Endothelial cell of umbilical vein (primary cell): ENCODE data around the gene MTMR3. TPM values are rescaled to one million over a fixed set of nuclear protein-coding genes. Genes with fewer than 3 reads are reported as not detected.

Source experiments
- BruUV-seq: library from RNA; stranded (reverse); fragments of 400-500 nt; replicated peaks from 2 replicates; lab custom pipeline; 2021; lab: Mats Ljungman, UMichigan
- CTCF ChIA-PET: fragments of 300-600, 350-600 bp; sonication (Branson Sonifier 250); formaldehyde crosslinking; loops from one replicate; lab custom pipeline; 2021; ENCODE audit warnings: antibody characterized with exemption, inconsistent platforms; lab: Charles Lee
- POLR2A ChIA-PET: fragments of 300-600, 350-600 bp; sonication (Branson Sonifier 250); formaldehyde crosslinking; loops from one replicate; lab custom pipeline; 2021; ENCODE audit warnings: antibody characterized with exemption, inconsistent platforms; lab: Charles Lee
- DNase-seq: peaks from one replicate; pipeline ENCODE4 v3.0.0-alpha.2; 2011; ENCODE audit warnings: low read depth, low spot score
- FAIRE-seq: peaks from 2 replicates; lab custom pipeline; 2011; peaks lifted over from hg19 to GRCh38; lab: Jason Lieb, UNC
- H2AFZ ChIP-seq: 2 replicates; pipeline ENCODE4 v1.6.0; 2012; ENCODE audit warnings: low read depth, low read length, control low read depth, inconsistent platforms
- H3K27ac ChIP-seq: 2 replicates; pipeline ENCODE4 v1.5.1; 2011; ENCODE audit warnings: low read depth, mild to moderate bottlenecking, control low read depth, low read length, moderate library complexity; ENCODE audit not compliant: insufficient read depth
- H3K27me3 ChIP-seq, 2 experiments: 2 replicates each; pipeline versions ENCODE4 v1.6.0 to v1.6.1; 2011; ENCODE audit warnings: low read length in 2 of 2, mixed read lengths in 1 of 2; ENCODE audit not compliant: control insufficient read depth in 2 of 2, insufficient read depth in 2 of 2
- H3K36me3 ChIP-seq, 2 experiments: 2 replicates in 1 of 2; 3 replicates in 1 of 2; pipeline ENCODE4 v1.5.1; 2011; ENCODE audit warnings: low read length in 2 of 2, mild to moderate bottlenecking in 1 of 2, moderate library complexity in 1 of 2; ENCODE audit not compliant: control insufficient read depth in 2 of 2, insufficient read depth in 2 of 2; ENCODE audit errors: extremely low read depth in 1 of 2
- H3K4me1 ChIP-seq: 3 replicates; pipeline ENCODE4 v1.5.1; 2011; ENCODE audit warnings: mild to moderate bottlenecking, low read length; ENCODE audit not compliant: control insufficient read depth, insufficient read depth; ENCODE audit errors: extremely low read depth
- H3K4me2 ChIP-seq: 2 replicates; pipeline ENCODE4 v1.6.1; 2011; ENCODE audit warnings: low read length, control low read depth, mixed read lengths; ENCODE audit not compliant: insufficient read depth
- H3K4me3 ChIP-seq, 3 experiments: fragments of 200-600 bp in 1 of 3; sonication (generic), shearing (Covaris generic) in 1 of 3; replicated peaks in 1 of 3; 2 replicates each; pipeline ENCODE4 v1.5.1; 2011 to 2016; ENCODE audit warnings: control low read depth in 3 of 3, low read length in 3 of 3, mild to moderate bottlenecking in 2 of 3, inconsistent platforms in 1 of 3, low read depth in 1 of 3, moderate library complexity in 1 of 3; ENCODE audit not compliant: insufficient read depth in 1 of 3
- H3K79me2 ChIP-seq: 2 replicates; pipeline ENCODE4 v1.6.0; 2012; ENCODE audit warnings: low read length, inconsistent platforms; ENCODE audit not compliant: control insufficient read depth, insufficient read depth
- H3K9ac ChIP-seq: replicated peaks from 2 replicates; pipeline ENCODE3; 2011; ENCODE audit warnings: low read length, control low read depth; ENCODE audit not compliant: insufficient read depth; ENCODE audit errors: extremely low read depth
- H3K9me1 ChIP-seq: replicated peaks from 3 replicates; pipeline ENCODE4 v1.6.0; 2011; ENCODE audit warnings: mild to moderate bottlenecking, low read length; ENCODE audit not compliant: control insufficient read depth, insufficient read depth; ENCODE audit errors: extremely low read depth
- H3K9me3 ChIP-seq: replicated peaks from 2 replicates; pipeline ENCODE4 v1.5.1; 2012; ENCODE audit warnings: low read length, inconsistent platforms; ENCODE audit not compliant: control insufficient read depth, insufficient read depth
- H4K20me1 ChIP-seq: replicated peaks from 2 replicates; pipeline ENCODE3; 2011; ENCODE audit warnings: mild to moderate bottlenecking, low read length; ENCODE audit not compliant: control insufficient read depth, insufficient read depth; ENCODE audit errors: extremely low read depth
- EZH2 ChIP-seq: IDR thresholded peaks from 2 replicates; pipeline ENCODE4 v1.6.1; 2012; ENCODE audit warnings: borderline replicate concordance, low read depth, mild to moderate bottlenecking, moderate library complexity, low read length, inconsistent platforms; ENCODE audit not compliant: severe bottlenecking
- FOS ChIP-seq: IDR thresholded peaks from 2 replicates; pipeline ENCODE4 v1.6.1; 2011; ENCODE audit warnings: mild to moderate bottlenecking, low read length, moderate library complexity, borderline replicate concordance; ENCODE audit not compliant: insufficient read depth
- GATA2 ChIP-seq: IDR thresholded peaks from 2 replicates; pipeline ENCODE4 v1.7.0; 2011; ENCODE audit warnings: low read depth, mild to moderate bottlenecking, moderate library complexity, mixed read lengths, low read length; ENCODE audit not compliant: insufficient read length, insufficient read depth
- JUN ChIP-seq: IDR thresholded peaks from 2 replicates; pipeline ENCODE4 v1.6.1; 2011; ENCODE audit warnings: borderline replicate concordance, low read depth; ENCODE audit not compliant: insufficient read length, insufficient read depth
- MYC ChIP-seq: IDR thresholded peaks from one replicate; pipeline ENCODE4 v1.6.1; 2011; ENCODE audit warnings: mild to moderate bottlenecking, low read depth, low read length
- POLR2A ChIP-seq: IDR thresholded peaks from 2 replicates; pipeline ENCODE4 v1.6.1; 2012; ENCODE audit warnings: low read depth, mild to moderate bottlenecking, control low read depth, low read length
- POLR2AphosphoS5 ChIP-seq: IDR thresholded peaks from 2 replicates; pipeline ENCODE4 v1.6.1; 2012; ENCODE audit warnings: low read depth, mild to moderate bottlenecking, control low read depth, low read length, moderate library complexity; ENCODE audit not compliant: insufficient read depth
- dilution Hi-C: fragments of 300-500 bp; cut with MboI; formaldehyde crosslinking; loops from one replicate; pipeline ENCODE4 v1.15.0; 2019; ENCODE audit warnings: low sequenced_read_pairs; ENCODE audit not compliant: extremely low pct_ligation_motif_present
- intact Hi-C: fragments of 100-400 bp; cut with micrococcal nuclease; formaldehyde crosslinking; loops from one replicate; pipeline ENCODE4 v1.10.0; 2022
- polyA plus RNA-seq, 4 experiments: library from polyadenylated mRNA; depleted of rRNA in 3 of 4; stranded (reverse) in 3 of 4; unstranded in 1 of 4; fragments of >200 nt; gene quantifications; 2 replicates each; pipeline versions ENCODE4 v1.2.1 to v1.2.3, GENCODE V29; 2011 to 2012; ENCODE audit warnings: missing spikeins in 1 of 4
- total RNA-seq: library from RNA; stranded (reverse); gene quantifications from 2 replicates; pipeline ENCODE4 v1.2.3, GENCODE V29; 2021
- TF ChIP-seq, protein P1 (sequence below): IDR thresholded peaks from 2 replicates; pipeline ENCODE4 v1.6.1; 2011; ENCODE audit not compliant: insufficient read depth, insufficient read length
- TF ChIP-seq, protein P2 (sequence below), 2 donors: IDR thresholded peaks; 1 replicate in 1 of 2; 2 replicates in 1 of 2; pipeline ENCODE4 v1.5.1; 2011; ENCODE audit warnings: low read length in 2 of 2, mild to moderate bottlenecking in 2 of 2, moderate library complexity in 2 of 2, control low read depth in 1 of 2, inconsistent platforms in 1 of 2, low read depth in 1 of 2; ENCODE audit not compliant: insufficient read depth in 1 of 2; ENCODE audit errors: extremely low read depth in 1 of 2

MTMR3 gene
- total and polyA plus RNA-seq, 2 donors (not counting 3 experiments of a cell fraction or from before 2014, with no cell fraction given): 30.1 to 36.5 TPM

DNA sequence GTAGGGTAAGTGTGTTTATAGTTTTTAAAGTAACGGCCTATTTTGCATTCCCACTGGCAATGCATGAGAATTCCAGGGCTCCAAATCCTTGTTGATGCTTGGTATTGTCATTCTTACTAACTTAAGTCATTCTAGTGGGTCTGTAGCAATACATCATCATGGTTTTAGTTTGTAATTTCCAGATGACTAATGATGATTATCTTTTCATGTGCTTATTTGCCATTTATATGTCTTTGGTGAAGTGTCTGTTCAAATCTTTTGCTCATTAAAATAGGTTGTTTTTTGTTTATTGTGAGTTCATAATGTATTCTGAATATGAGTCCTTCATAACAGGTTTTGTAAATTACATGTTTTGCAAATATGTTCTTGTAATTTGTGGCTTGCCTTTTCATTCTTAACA is 31.2 kb downstream of the MTMR3 start:
- Histone ChIP-seq H3K9ac (no peak overlapping the region), H4K20me1 (peaks cover 8% of the 10 kb centered on the region), H3K27ac (no peak overlapping the region), H3K4me3 (no peak overlapping the region), H3K9me3 (no peaks in the 10 kb centered on the region), H2AFZ (no peak overlapping the region), H3K27me3 (no peaks in the 10 kb centered on the region), H3K9me1 (no peaks in the 10 kb centered on the region), H3K79me2 (peaks cover 50% of the 10 kb centered on the region), H3K4me2 (no peak overlapping the region), H3K36me3 (no peaks in the 10 kb centered on the region), H3K4me1 (no peaks in the 10 kb centered on the region)
- intact Hi-C loops: no loop called here
- dilution Hi-C loops: no loop called here
- BruUV-seq: no TSS peak
- FAIRE-seq (no peak), DNase-seq (peak; percentile 14)
- CTCF ChIA-PET: no interaction called here
- POLR2A ChIA-PET: no interaction called here
- TF ChIP-seq POLR2AphosphoS5 (no peak), GATA2 (no peak), JUN (no peak), POLR2A (no peak), FOS (no peak), MYC (no peak), EZH2 (no peak)
- TF ChIP-seq, protein P1, sequence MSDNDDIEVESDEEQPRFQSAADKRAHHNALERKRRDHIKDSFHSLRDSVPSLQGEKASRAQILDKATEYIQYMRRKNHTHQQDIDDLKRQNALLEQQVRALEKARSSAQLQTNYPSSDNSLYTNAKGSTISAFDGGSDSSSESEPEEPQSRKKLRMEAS: no peak
- TF ChIP-seq, protein P2, sequence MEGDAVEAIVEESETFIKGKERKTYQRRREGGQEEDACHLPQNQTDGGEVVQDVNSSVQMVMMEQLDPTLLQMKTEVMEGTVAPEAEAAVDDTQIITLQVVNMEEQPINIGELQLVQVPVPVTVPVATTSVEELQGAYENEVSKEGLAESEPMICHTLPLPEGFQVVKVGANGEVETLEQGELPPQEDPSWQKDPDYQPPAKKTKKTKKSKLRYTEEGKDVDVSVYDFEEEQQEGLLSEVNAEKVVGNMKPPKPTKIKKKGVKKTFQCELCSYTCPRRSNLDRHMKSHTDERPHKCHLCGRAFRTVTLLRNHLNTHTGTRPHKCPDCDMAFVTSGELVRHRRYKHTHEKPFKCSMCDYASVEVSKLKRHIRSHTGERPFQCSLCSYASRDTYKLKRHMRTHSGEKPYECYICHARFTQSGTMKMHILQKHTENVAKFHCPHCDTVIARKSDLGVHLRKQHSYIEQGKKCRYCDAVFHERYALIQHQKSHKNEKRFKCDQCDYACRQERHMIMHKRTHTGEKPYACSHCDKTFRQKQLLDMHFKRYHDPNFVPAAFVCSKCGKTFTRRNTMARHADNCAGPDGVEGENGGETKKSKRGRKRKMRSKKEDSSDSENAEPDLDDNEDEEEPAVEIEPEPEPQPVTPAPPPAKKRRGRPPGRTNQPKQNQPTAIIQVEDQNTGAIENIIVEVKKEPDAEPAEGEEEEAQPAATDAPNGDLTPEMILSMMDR (IDR thresholded peaks at IDR 0.05; ENCODE audit: extremely low read depth in 1 of 2, insufficient read depth in 1 of 2, low read depth in 1 of 2, low read length in 2 of 2): no peak
